ENCODE results near the gene MED13L. TPM values are rescaled to one million over a fixed set of nuclear protein-coding genes. Genes with fewer than 3 reads are reported as not detected.

The MED13L gene
- total and polyA plus RNA-seq, 2 of the 8 experiments (the other 6 are each of a cell fraction or from before 2014, with no cell fraction given) = 15.9 to 51.7 TPM

- Histone ChIP-seq H3K4ac (replicated peaks; ENCODE audit: insufficient read length, low read depth, low read length) (no peak overlapping the region), H3K27ac (ENCODE audit: low read depth, low read length) (no peak overlapping the region), H4K8ac (ENCODE audit: extremely low read depth, insufficient read depth, low read length) (no peak overlapping the region), H3K18ac (ENCODE audit: extremely low read depth, low read length) (no peak overlapping the region), H3K14ac (ENCODE audit: insufficient read length) (no peak overlapping the region), H3K27me3 (replicated peaks in 1 of 4; ENCODE audit: control insufficient read depth in 3 of 4, extremely low read depth in 1 of 4, insufficient read depth in 3 of 4, low read length in 3 of 4) (no peaks in the 10 kb centered on the region), H3K4me3 (ENCODE audit: extremely low read depth in 1 of 4, insufficient read depth in 2 of 4, low read depth in 3 of 4, low read length in 4 of 4) (no peak overlapping the region), H2BK12ac (ENCODE audit: low read depth, low read length) (no peak overlapping the region), H3K9me3 (ENCODE audit: insufficient read depth in 2 of 2, low read depth in 1 of 2, low read length in 1 of 2) (no peaks in the 10 kb centered on the region), H3K23ac (ENCODE audit: insufficient read length) (no peak overlapping the region), H3K4me1 (replicated peaks in 1 of 4; ENCODE audit: control insufficient read depth in 3 of 4, insufficient read depth in 4 of 4, low read length in 3 of 4) (peaks cover 0 to 14% (median 4%) of the 10 kb centered on the region in 4 experiments; a peak in 4 of 7 replicates), H2BK5ac (ENCODE audit: low read depth, low read length) (no peak overlapping the region), H3K23me2 (ENCODE audit: low read depth, low read length) (no peaks in the 10 kb centered on the region), H4K20me1 (replicated peaks in 1 of 2; ENCODE audit: control insufficient read depth in 1 of 2, insufficient read depth in 2 of 2, low read length in 2 of 2) (peaks cover 2 to 8% of the 10 kb centered on the region in 2 experiments), H4K91ac (replicated peaks; ENCODE audit: insufficient read length, low read length) (no peak overlapping the region), H3K9ac (replicated peaks in 1 of 4; ENCODE audit: extremely low read depth in 1 of 4, low read depth in 3 of 4, low read length in 3 of 4) (no peak overlapping the region), H2AK5ac (ENCODE audit: low read depth, low read length) (no peak overlapping the region), H3K4me2 (ENCODE audit: insufficient read depth in 1 of 2, low read depth in 2 of 2, low read length in 2 of 2) (peak overlapping the region in 1 of 2 experiments; percentile 15; a peak in 1 of 4 replicates), H2BK20ac (ENCODE audit: low read length) (0 out of 2 replicates have a peak overlapping the region, but pooled peaks have one; percentile 76), H2BK120ac (replicated peaks; ENCODE audit: low read depth, low read length) (no peak overlapping the region), H3K36me3 (ENCODE audit: control insufficient read depth in 2 of 4, insufficient read depth in 4 of 4, low read length in 3 of 4) (no peaks in the 10 kb centered on the region), H4K5ac (ENCODE audit: insufficient read length, low read depth, low read length) (no peak overlapping the region), H2BK15ac (ENCODE audit: low read length) (no peak overlapping the region), H2AFZ (ENCODE audit: low read length) (no peak overlapping the region), H3K79me1 (ENCODE audit: low read depth, low read length) (peaks cover 2% of the 10 kb centered on the region; the same call in 1 of the 2 replicates), H3K56ac (replicated peaks; ENCODE audit: insufficient read length, low read depth, low read length) (no peak overlapping the region), H3K79me2 (ENCODE audit: control insufficient read depth in 1 of 2, insufficient read depth in 2 of 2, low read length in 2 of 2) (peaks cover 15 to 95% of the 10 kb centered on the region in 2 experiments; a peak in 3 of 4 replicates)
- FAIRE-seq (no peak), DNase-seq (ENCODE audit: low read depth in 1 of 2, low spot score in 2 of 2) (no peak)
- TF ChIP-seq KDM1A (IDR thresholded peaks at IDR 0.05; ENCODE audit: borderline replicate concordance, low read length) (peak; percentile 86), TEAD4 (IDR thresholded peaks at IDR 0.05; ENCODE audit: low read depth, low read length) (no peak)
- ChIA-PET CTCF (ENCODE audit: partially characterized antibody) (interaction anchor here (0.9 to 1.2 kb wide), 2 partner anchors 20 to 247 kb away, joined by 3 to 4 read pairs; no protein-coding TSS in a partner anchor), POLR2A (ENCODE audit: partially characterized antibody) (interaction anchor here (0.8 to 1.3 kb wide), 2 partner anchors 8 to 10 kb away, joined by 3 to 4 read pairs; no protein-coding TSS in a partner anchor)
- WGBS, 2 experiments (ENCODE audit: extremely low coverage in 1 of 2, insufficient coverage in 1 of 2, insufficient read length in 1 of 2, insufficient replicate concordance in 2 of 2, low coverage in 1 of 2, low lambda C conversion rate in 2 of 2, missing lambda C conversion rate in 1 of 2) = 53% methylated on average over 6 of the region's 6 CpGs; no CpG with 5 or more reads in 1 of the 2 experiments
These were observed 32.9 kb downstream of the MED13L start for GRCh38 chr12:116244474-116245090.
